CD4-positive, alpha-beta T cell treated with Interleukin-1 beta for 1 hour (primary cell): ENCODE data around the gene S100A9.
"Not testable (repeated sequence)": the region's sequence is repeated elsewhere in the genome, so short reads cannot be mapped to it uniquely, and the experiment has no call there.

Experiments used
- DNase-seq, 2 donors: peaks; one replicate each; pipeline ENCODE4 v3.0.0-alpha.2; 2020 to 2022

The S100A9 gene

GRCh38 chr1:153357853-153358690 is at the start of gene S100A9:
Gene S100A9 (plus strand): TSS chr1:153357854. CDS start chr1:153358284, 430 bp downstream.
- DNase-seq = no peak

- no peak for DNase-seq
These were observed 49.1 kb upstream of the S100A9 start for GRCh38 chr1:153308540-153308939.

- DNase-seq = no peak
These were observed 48.2 kb upstream of the S100A9 start for GRCh38 chr1:153309441-153309840.

- no peak for DNase-seq
These were observed 47.1 kb upstream of the S100A9 start for GRCh38 chr1:153310526-153310925.

- no peak for DNase-seq
These were observed 45.0 kb upstream of the S100A9 start, which contains the start of gene PGLYRP3 for GRCh38 chr1:153312570-153313186. Gene PGLYRP3 (minus strand): TSS chr1:153312952. CDS start chr1:153310665, 2,287 bp downstream.

- DNase-seq = no peak
These were observed 44.4 kb upstream of the S100A9 start for GRCh38 chr1:153313288-153313687.

- not testable (repeated sequence) for DNase-seq
These were observed 43.3 kb upstream of the S100A9 start for GRCh38 chr1:153314388-153314787.

GRCh38 chr1:153316013-153316412 is 41.6 kb upstream of the S100A9 start:
- not testable (repeated sequence) for DNase-seq

- not testable (repeated sequence) for DNase-seq
These were observed 39.5 kb upstream of the S100A9 start for GRCh38 chr1:153318145-153318544.

- DNase-seq = no peak
These were observed 35.1 kb upstream of the S100A9 start for GRCh38 chr1:153322568-153322967.

GRCh38 chr1:153324912-153325311 is 32.7 kb upstream of the S100A9 start:
- DNase-seq = no peak

GRCh38 chr1:153333902-153334301 is 23.8 kb upstream of the S100A9 start:
- DNase-seq = no peak

GRCh38 chr1:153336650-153337049 is 21.0 kb upstream of the S100A9 start:
- DNase-seq = no peak

GRCh38 chr1:153337980-153338853 is 19.4 kb upstream of the S100A9 start:
- DNase-seq = no peak

GRCh38 chr1:153339802-153340201 is 17.9 kb upstream of the S100A9 start:
- no peak for DNase-seq

GRCh38 chr1:153340356-153340755 is 17.3 kb upstream of the S100A9 start:
- no peak for DNase-seq

GRCh38 chr1:153341431-153341934 is 16.2 kb upstream of the S100A9 start:
- DNase-seq = no peak

GRCh38 chr1:153342178-153342577 is 15.5 kb upstream of the S100A9 start:
- DNase-seq = no peak

- no peak for DNase-seq
These were observed 14.5 kb upstream of the S100A9 start for GRCh38 chr1:153343040-153343681.

GRCh38 chr1:153343811-153344717 is 13.6 kb upstream of the S100A9 start:
- DNase-seq = no peak

- DNase-seq = no peak
These were observed 13.0 kb upstream of the S100A9 start for GRCh38 chr1:153344718-153345025.
